HG03108 (cell line): ENCODE data around the gene GPD1.
A peak's percentile ranks its signal among the peaks of the same experiment; 100 is the strongest.
"Not testable (repeated sequence)": the region's sequence is repeated elsewhere in the genome, so short reads cannot be mapped to it uniquely, and the experiment has no call there.

Experiments used
- ATAC-seq: cut with Tn5 transposase; IDR thresholded peaks from one replicate; pipeline ENCODE4 v1.9.1; 2021; ENCODE audit warnings: moderate library complexity; ENCODE audit not compliant: unreplicated experiment

GPD1 gene

GRCh38 chr12:50073206-50073605, 30.6 kb upstream of the GPD1 start:
- ATAC-seq, result no peak

- no peak for ATAC-seq
Observed at GRCh38 chr12:50073712-50074111, 30.1 kb upstream of the GPD1 start.

GRCh38 chr12:50074936-50075807, 28.6 kb upstream of the GPD1 start:
- ATAC-seq, result peak; percentile 72

- no peak for ATAC-seq
Observed at GRCh38 chr12:50075808-50076170, 28.0 kb upstream of the GPD1 start.

GRCh38 chr12:50077099-50077498, 26.7 kb upstream of the GPD1 start:
- ATAC-seq, result no peak

- ATAC-seq, result no peak
Observed at GRCh38 chr12:50078281-50078680, 25.5 kb upstream of the GPD1 start.

GRCh38 chr12:50079771-50080170, 24.0 kb upstream of the GPD1 start:
- no peak for ATAC-seq

GRCh38 chr12:50081096-50081808, 22.6 kb upstream of the GPD1 start:
- no peak for ATAC-seq

- no peak for ATAC-seq
Observed at GRCh38 chr12:50082644-50083043, 21.2 kb upstream of the GPD1 start.

GRCh38 chr12:50083301-50083700, 20.5 kb upstream of the GPD1 start:
- ATAC-seq, result no peak

GRCh38 chr12:50084409-50084774, 19.4 kb upstream of the GPD1 start:
- not testable (repeated sequence) for ATAC-seq

- ATAC-seq, result peak; percentile 84
Observed at GRCh38 chr12:50084775-50085614, 18.8 kb upstream of the GPD1 start, which contains the start of gene SMARCD1. SMARCD1 (plus strand) TSS chr12:50085342; CDS start chr12:50085370, 28 bp downstream.

- ATAC-seq, result no peak
Observed at GRCh38 chr12:50085615-50086072, 18.2 kb upstream of the GPD1 start.

GRCh38 chr12:50086148-50086547, 17.7 kb upstream of the GPD1 start:
- ATAC-seq, result no peak

- no peak for ATAC-seq
Observed at GRCh38 chr12:50087151-50087550, 16.7 kb upstream of the GPD1 start.

GRCh38 chr12:50087995-50088394, 15.8 kb upstream of the GPD1 start:
- no peak for ATAC-seq

GRCh38 chr12:50088577-50089335, 15.1 kb upstream of the GPD1 start:
- no peak for ATAC-seq

- ATAC-seq, result no peak
Observed at GRCh38 chr12:50089730-50090129, 14.1 kb upstream of the GPD1 start.

GRCh38 chr12:50090391-50090790, 13.4 kb upstream of the GPD1 start:
- no peak for ATAC-seq

- no peak for ATAC-seq
Observed at GRCh38 chr12:50097952-50098351, 5.9 kb upstream of the GPD1 start.
